Smooth muscle cell (in vitro differentiated cells): ENCODE measurements around the gene EGR4. TPM values are rescaled to one million over a fixed set of nuclear protein-coding genes. Genes with fewer than 3 reads are reported as not detected.

Experiments used
- DNase-seq: peaks from one replicate; lab custom pipeline; 2025; ENCODE audit not compliant: unreplicated experiment; lab: John Stamatoyannopoulos, UW
- H2AFZ ChIP-seq: fragments of 200-600 bp; sonication (generic); 2 replicates; pipeline ENCODE4 v1.6.0; 2016; ENCODE audit warnings: antibody characterized with exemption, low read depth, mild to moderate bottlenecking
- H3F3A ChIP-seq: fragments of 200-600 bp; sonication (generic); 2 replicates; pipeline ENCODE4 v1.6.0; 2017; ENCODE audit warnings: antibody characterized with exemption, low read depth
- H3K27ac ChIP-seq: fragments of 200-600 bp; sonication (generic); 2 replicates; pipeline ENCODE4 v1.5.1; 2016; ENCODE audit warnings: low read depth, mild to moderate bottlenecking
- H3K27me3 ChIP-seq: fragments of 200-600 bp; sonication (generic); 2 replicates; pipeline ENCODE4 v1.6.1; 2016; ENCODE audit warnings: low read depth, mild to moderate bottlenecking
- H3K36me3 ChIP-seq: fragments of 200-600 bp; sonication (generic); 2 replicates; pipeline ENCODE4 v1.5.1; 2016; ENCODE audit warnings: low read depth
- H3K4me1 ChIP-seq: fragments of 200-600 bp; sonication (generic); 2 replicates; pipeline ENCODE4 v1.5.1; 2016; ENCODE audit warnings: low read depth
- H3K4me2 ChIP-seq: fragments of 200-600 bp; sonication (generic); 2 replicates; pipeline ENCODE4 v1.6.0; 2016; ENCODE audit warnings: mild to moderate bottlenecking
- H3K4me3 ChIP-seq: fragments of 200-600 bp; sonication (generic); 2 replicates; pipeline ENCODE4 v1.5.1; 2016; ENCODE audit warnings: mild to moderate bottlenecking
- H3K79me2 ChIP-seq: fragments of 200-600 bp; sonication (generic); 2 replicates; pipeline ENCODE4 v1.6.0; 2016; ENCODE audit warnings: low read depth, mild to moderate bottlenecking
- H3K9ac ChIP-seq: fragments of 200-600 bp; sonication (generic); 2 replicates; pipeline ENCODE4 v1.6.0; 2016; ENCODE audit warnings: low read depth
- H3K9me3 ChIP-seq: fragments of 200-600 bp; sonication (generic); replicated peaks from 2 replicates; pipeline ENCODE4 v1.5.1; 2016; ENCODE audit warnings: low read depth
- H4K20me1 ChIP-seq: fragments of 200-600 bp; sonication (generic); 2 replicates; pipeline ENCODE4 v1.6.0; 2016; ENCODE audit warnings: low read depth
- WGBS: methylation state at CpG from one replicate; pipeline ENCODE4 v1.1.7; 2016; ENCODE audit warnings: low lambda C conversion rate; 5-methylcytosine and 5-hydroxymethylcytosine counted together
- polyA plus RNA-seq: library from polyadenylated mRNA; unstranded; fragments of >200 nt; fragmentation: Nextera tagmentation; extraction: Ambion mirVana; gene quantifications from 2 replicates; pipeline ENCODE4 v1.2.1, GENCODE V29; 2016
- total RNA-seq: library from RNA; depleted of rRNA; stranded (reverse); fragments of >200 nt; gene quantifications from 2 replicates; pipeline ENCODE4 v1.2.3, GENCODE V29; 2014
- TF ChIP-seq, protein P1 (sequence below): fragments of 200-600 bp; sonication (generic); IDR thresholded peaks from 2 replicates; pipeline ENCODE4 v1.5.1; 2017; ENCODE audit warnings: borderline replicate concordance, mild to moderate bottlenecking, antibody characterized with exemption; ENCODE audit not compliant: insufficient read depth, poor library complexity, severe bottlenecking

The EGR4 gene
- total and polyA plus RNA-seq, 2 experiments from 2014 or later: 0.99 to 7.2 TPM

DNA sequence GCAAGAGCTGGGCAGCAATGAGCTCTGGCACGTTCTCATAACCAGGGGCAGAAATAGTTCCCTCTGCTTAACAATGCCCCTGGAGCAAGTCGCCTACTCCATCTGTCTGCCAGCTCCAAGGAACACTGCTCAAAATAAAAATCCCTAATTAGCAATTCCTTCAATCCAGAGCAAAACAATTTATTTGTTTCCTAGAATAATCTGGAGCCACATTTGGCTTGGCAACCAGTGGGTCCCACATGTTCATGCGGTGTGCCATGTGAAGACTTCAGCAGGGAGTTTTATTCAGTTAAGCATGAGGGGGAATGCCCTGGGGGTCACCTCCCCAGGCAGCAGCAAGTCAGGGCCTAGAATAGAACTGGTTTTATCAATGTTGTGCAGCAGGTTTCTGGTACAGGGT, 7.6 kb upstream of the EGR4 start:
- H3K27ac ChIP-seq: no peak overlapping the region
- TF ChIP-seq, protein P1, sequence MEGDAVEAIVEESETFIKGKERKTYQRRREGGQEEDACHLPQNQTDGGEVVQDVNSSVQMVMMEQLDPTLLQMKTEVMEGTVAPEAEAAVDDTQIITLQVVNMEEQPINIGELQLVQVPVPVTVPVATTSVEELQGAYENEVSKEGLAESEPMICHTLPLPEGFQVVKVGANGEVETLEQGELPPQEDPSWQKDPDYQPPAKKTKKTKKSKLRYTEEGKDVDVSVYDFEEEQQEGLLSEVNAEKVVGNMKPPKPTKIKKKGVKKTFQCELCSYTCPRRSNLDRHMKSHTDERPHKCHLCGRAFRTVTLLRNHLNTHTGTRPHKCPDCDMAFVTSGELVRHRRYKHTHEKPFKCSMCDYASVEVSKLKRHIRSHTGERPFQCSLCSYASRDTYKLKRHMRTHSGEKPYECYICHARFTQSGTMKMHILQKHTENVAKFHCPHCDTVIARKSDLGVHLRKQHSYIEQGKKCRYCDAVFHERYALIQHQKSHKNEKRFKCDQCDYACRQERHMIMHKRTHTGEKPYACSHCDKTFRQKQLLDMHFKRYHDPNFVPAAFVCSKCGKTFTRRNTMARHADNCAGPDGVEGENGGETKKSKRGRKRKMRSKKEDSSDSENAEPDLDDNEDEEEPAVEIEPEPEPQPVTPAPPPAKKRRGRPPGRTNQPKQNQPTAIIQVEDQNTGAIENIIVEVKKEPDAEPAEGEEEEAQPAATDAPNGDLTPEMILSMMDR: no peak
- H3K36me3 ChIP-seq: no peaks in the 10 kb centered on the region
- H3K4me1 ChIP-seq: no peaks in the 10 kb centered on the region
- H3F3A ChIP-seq: no peaks in the 10 kb centered on the region
- H3K79me2 ChIP-seq: no peaks in the 10 kb centered on the region
- H3K9me3 ChIP-seq: no peaks in the 10 kb centered on the region
- H4K20me1 ChIP-seq: no peaks in the 10 kb centered on the region
- no peak overlapping the region for H2AFZ ChIP-seq
- no peak overlapping the region for H3K4me2 ChIP-seq
- H3K9ac ChIP-seq: no peak overlapping the region
- H3K4me3 ChIP-seq: no peak overlapping the region
- DNase-seq: no peak
- WGBS: 75% methylated on average over 3 of the region's 3 CpGs
- peaks cover 73% of the 10 kb centered on the region for H3K27me3 ChIP-seq

DNA sequence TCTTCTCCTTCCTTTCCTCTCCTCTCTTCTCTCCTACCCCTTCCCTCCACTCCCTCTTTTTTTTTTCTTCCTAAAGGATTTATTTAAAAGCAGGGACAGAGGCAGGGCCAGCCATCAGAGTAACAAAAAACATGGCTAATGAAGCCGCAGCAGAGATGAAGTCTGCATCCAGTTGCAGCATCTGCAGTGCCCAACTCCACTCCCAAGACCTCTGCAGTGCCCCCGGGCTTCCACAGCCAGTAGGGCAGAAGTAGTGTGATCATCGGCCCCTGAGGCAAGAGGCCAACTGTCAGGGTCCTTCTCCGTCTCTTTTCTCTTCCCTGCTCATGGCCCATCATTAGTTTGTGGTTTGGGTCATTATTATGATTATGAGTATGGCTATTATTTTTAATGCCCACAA, 4.2 kb upstream of the EGR4 start:
- no peaks in the 10 kb centered on the region for H3K79me2 ChIP-seq
- H3K4me2 ChIP-seq: no peak overlapping the region
- H4K20me1 ChIP-seq: no peaks in the 10 kb centered on the region
- H2AFZ ChIP-seq: no peak overlapping the region
- H3K4me3 ChIP-seq: no peak overlapping the region
- 67% methylated on average over 4 of the region's 4 CpGs for WGBS
- no peaks in the 10 kb centered on the region for H3F3A ChIP-seq
- H3K27me3 ChIP-seq: peaks cover 90% of the 10 kb centered on the region
- DNase-seq: no peak
- no peak overlapping the region for H3K9ac ChIP-seq
- H3K27ac ChIP-seq: no peak overlapping the region
- TF ChIP-seq, protein P1: no peak
- H3K4me1 ChIP-seq: no peaks in the 10 kb centered on the region
- no peaks in the 10 kb centered on the region for H3K36me3 ChIP-seq
- no peaks in the 10 kb centered on the region for H3K9me3 ChIP-seq

DNA sequence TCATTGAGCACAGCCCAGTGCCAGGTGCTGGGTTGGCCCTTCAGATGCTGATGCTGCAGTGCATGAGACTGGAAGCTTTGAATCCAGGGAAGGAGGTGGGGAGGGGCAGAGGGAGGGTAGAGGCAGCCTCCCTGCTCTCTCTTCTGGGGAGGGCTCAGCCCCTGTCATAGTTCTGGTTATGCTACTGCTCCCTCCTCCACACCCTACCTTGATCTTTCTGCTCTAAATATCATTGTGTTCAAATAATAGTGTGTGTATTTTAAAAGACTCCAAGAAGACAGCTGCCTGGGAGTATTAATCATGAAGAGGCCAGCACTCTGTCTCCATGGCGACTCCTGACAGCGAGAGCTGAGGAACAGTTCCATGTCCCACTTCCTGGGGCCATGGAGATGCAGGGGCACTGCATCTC, 3.8 kb upstream of the EGR4 start:
- H4K20me1 ChIP-seq: no peaks in the 10 kb centered on the region
- no peak overlapping the region for H3K4me2 ChIP-seq
- H3K9me3 ChIP-seq: no peaks in the 10 kb centered on the region
- H3F3A ChIP-seq: no peaks in the 10 kb centered on the region
- no peak overlapping the region for H3K4me3 ChIP-seq
- no peaks in the 10 kb centered on the region for H3K36me3 ChIP-seq
- WGBS: 35% methylated on average over 2 of the region's 2 CpGs
- H3K79me2 ChIP-seq: no peaks in the 10 kb centered on the region
- no peaks in the 10 kb centered on the region for H3K4me1 ChIP-seq
- H3K27ac ChIP-seq: no peak overlapping the region
- no peak for DNase-seq
- H3K9ac ChIP-seq: no peak overlapping the region
- peaks cover 90% of the 10 kb centered on the region for H3K27me3 ChIP-seq
- no peak overlapping the region for H2AFZ ChIP-seq
- TF ChIP-seq, protein P1: no peak

DNA sequence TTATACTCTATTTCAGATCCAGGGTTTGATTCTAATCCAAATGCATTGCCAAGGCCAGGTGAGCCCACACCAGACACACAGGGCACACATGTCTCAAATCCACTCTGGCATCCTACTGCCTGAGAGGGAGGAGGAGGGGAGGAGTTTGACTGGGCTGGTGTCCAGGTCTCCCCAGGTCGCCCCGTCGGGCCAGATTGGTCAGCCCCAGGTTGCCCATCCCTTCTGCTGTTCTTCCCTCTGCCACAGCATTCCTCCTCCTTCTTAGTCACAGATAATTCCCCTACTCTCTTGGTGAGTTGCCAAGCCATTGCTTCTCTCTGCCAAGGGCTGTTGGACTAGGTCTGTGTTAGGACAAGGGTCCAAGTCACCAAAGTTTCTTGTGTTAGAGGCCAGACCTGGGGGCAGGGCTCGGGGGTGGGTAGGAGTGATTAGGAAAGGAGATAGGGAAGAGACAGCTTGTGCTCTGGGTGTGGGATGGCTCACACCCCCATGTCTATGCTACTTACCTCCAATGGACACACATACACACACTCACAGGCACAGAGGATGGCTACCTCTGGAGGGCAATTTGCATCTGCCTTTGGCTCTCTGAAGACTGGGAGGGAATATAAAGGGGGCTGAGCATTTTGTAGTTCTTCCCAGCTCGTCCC, 2.5 kb upstream of the EGR4 start:
- Histone ChIP-seq H3K4me1 (no peaks in the 10 kb centered on the region), H3K79me2 (no peaks in the 10 kb centered on the region), H4K20me1 (no peaks in the 10 kb centered on the region), H3K27me3 (peaks cover 96% of the 10 kb centered on the region), H3K36me3 (no peaks in the 10 kb centered on the region), H3K27ac (no peak overlapping the region), H3K4me2 (no peak overlapping the region), H3K9me3 (no peaks in the 10 kb centered on the region), H2AFZ (no peak overlapping the region), H3K9ac (no peak overlapping the region), H3K4me3 (no peak overlapping the region), H3F3A (no peaks in the 10 kb centered on the region)
- DNase-seq: no peak
- 55% methylated on average over 5 of the region's 5 CpGs for WGBS
- TF ChIP-seq, protein P1: no peak
